MM.1S (cell line): ENCODE data around the gene CTSL.

Experiments
- DNase-seq: peaks from one replicate; pipeline ENCODE4 v3.0.0-alpha.2; 2015
- H2AFZ ChIP-seq: fragments of 300-600 bp; sonication (generic); 2 replicates; pipeline ENCODE4 v1.6.0; 2016; ENCODE audit warnings: antibody characterized with exemption, low read length
- H3F3A ChIP-seq: fragments of 300-600 bp; sonication (generic); 2 replicates; pipeline ENCODE4 v1.6.1; 2016; ENCODE audit warnings: mild to moderate bottlenecking, antibody characterized with exemption, low read length, moderate library complexity, mixed read lengths; ENCODE audit not compliant: insufficient read depth
- H3K27ac ChIP-seq: fragments of 300-600 bp; sonication (generic); 2 replicates; pipeline ENCODE4 v1.5.1; 2016; ENCODE audit warnings: mild to moderate bottlenecking, low read length
- H3K27me3 ChIP-seq: fragments of 300-600 bp; sonication (generic); replicated peaks from 2 replicates; pipeline ENCODE4 v1.6.0; 2016; ENCODE audit warnings: low read length; ENCODE audit not compliant: insufficient read depth
- H3K36me3 ChIP-seq: fragments of 300-600 bp; sonication (generic); replicated peaks from 2 replicates; pipeline ENCODE4 v1.6.1; 2016; ENCODE audit warnings: mild to moderate bottlenecking, low read length, mixed read lengths; ENCODE audit not compliant: insufficient read depth
- H3K4me1 ChIP-seq: fragments of 300-600 bp; sonication (generic); 2 replicates; pipeline ENCODE4 v1.6.1; 2016; ENCODE audit warnings: low read length, mixed read lengths
- H3K4me2 ChIP-seq: fragments of 300-600 bp; sonication (generic); 2 replicates; pipeline ENCODE4 v1.6.0; 2016; ENCODE audit warnings: low read depth, low read length
- H3K4me3 ChIP-seq: fragments of 300-600 bp; sonication (generic); 2 replicates; pipeline ENCODE4 v1.5.1; 2016; ENCODE audit warnings: low read length, mixed read lengths
- H3K79me2 ChIP-seq: fragments of 300-600 bp; sonication (generic); 2 replicates; pipeline ENCODE4 v1.6.1; 2016; ENCODE audit warnings: mixed run types, low read length, mixed read lengths
- H3K9ac ChIP-seq: fragments of 300-600 bp; sonication (generic); 2 replicates; pipeline ENCODE4 v1.6.1; 2016; ENCODE audit warnings: low read length, mixed read lengths
- H3K9me2 ChIP-seq: fragments of 300-600 bp; sonication (generic); replicated peaks from 2 replicates; pipeline ENCODE4 v1.6.1; 2016; ENCODE audit warnings: mild to moderate bottlenecking, low read length, mixed read lengths; ENCODE audit not compliant: insufficient read depth
- H3K9me3 ChIP-seq: fragments of 300-600 bp; sonication (generic); replicated peaks from 2 replicates; pipeline ENCODE4 v1.6.1; 2016; ENCODE audit warnings: mild to moderate bottlenecking, low read length, mixed read lengths; ENCODE audit not compliant: insufficient read depth
- H4K20me1 ChIP-seq: fragments of 300-600 bp; sonication (generic); 2 replicates; pipeline ENCODE4 v1.6.1; 2016; ENCODE audit warnings: mild to moderate bottlenecking, low read length, moderate library complexity, mixed read lengths; ENCODE audit not compliant: insufficient read depth
- CTCF ChIP-seq: fragments of 300-600 bp; sonication (generic); IDR thresholded peaks from 2 replicates; pipeline ENCODE4 v1.5.1; 2016; ENCODE audit warnings: antibody characterized with exemption, low read length, mixed read lengths
- EZH2 ChIP-seq: fragments of 300-600 bp; sonication (generic); optimal IDR thresholded peaks from 2 replicates; pipeline ENCODE3; 2017; ENCODE audit warnings: low read depth, mild to moderate bottlenecking, antibody characterized with exemption, low read length, mixed read lengths
- EZH2phosphoT487 ChIP-seq: fragments of 300-600 bp; sonication (generic); IDR thresholded peaks from 2 replicates; pipeline ENCODE4 v1.6.1; 2018; ENCODE audit warnings: antibody characterized with exemption, low read length

Gene CTSL

GRCh38 chr9:87760529-87760928 is 34.6 kb downstream of the CTSL start:
- no peak for TF ChIP-seq EZH2
- no peak for TF ChIP-seq EZH2phosphoT487
- no peak for TF ChIP-seq CTCF
- no peaks in the 10 kb centered on the region for H3K79me2 ChIP-seq
- no peak overlapping the region for H3K27ac ChIP-seq
- H3K4me2 ChIP-seq = no peak overlapping the region
- H3K4me3 ChIP-seq = no peak overlapping the region
- H2AFZ ChIP-seq = no peak overlapping the region
- H3K9me2 ChIP-seq = no peaks in the 10 kb centered on the region
- DNase-seq = no peak
- H3K36me3 ChIP-seq = no peaks in the 10 kb centered on the region
- no peak overlapping the region for H3K9ac ChIP-seq
- H3F3A ChIP-seq = no peaks in the 10 kb centered on the region
- H3K27me3 ChIP-seq = no peaks in the 10 kb centered on the region
- H4K20me1 ChIP-seq = no peaks in the 10 kb centered on the region
- H3K4me1 ChIP-seq = no peaks in the 10 kb centered on the region
- no peaks in the 10 kb centered on the region for H3K9me3 ChIP-seq

- no peak for DNase-seq
- no peak overlapping the region for H3K4me3 ChIP-seq
Observed at GRCh38 chr9:87763286-87763685, 37.4 kb downstream of the CTSL start.

GRCh38 chr9:87765521-87765920 is 39.6 kb downstream of the CTSL start:
- no peaks in the 10 kb centered on the region for H3F3A ChIP-seq
- no peaks in the 10 kb centered on the region for H3K79me2 ChIP-seq
- no peak overlapping the region for H2AFZ ChIP-seq
- no peak overlapping the region for H3K27ac ChIP-seq
- no peaks in the 10 kb centered on the region for H3K27me3 ChIP-seq
- H3K9me2 ChIP-seq = no peaks in the 10 kb centered on the region
- H3K4me1 ChIP-seq = no peaks in the 10 kb centered on the region
- H3K4me2 ChIP-seq = no peak overlapping the region
- DNase-seq = no peak
- H3K36me3 ChIP-seq = no peaks in the 10 kb centered on the region
- H4K20me1 ChIP-seq = no peaks in the 10 kb centered on the region
- H3K4me3 ChIP-seq = no peak overlapping the region
- H3K9me3 ChIP-seq = no peaks in the 10 kb centered on the region
- TF ChIP-seq EZH2phosphoT487 (no peak), CTCF (no peak), EZH2 (no peak)
- H3K9ac ChIP-seq = no peak overlapping the region

More at GRCh38 chr9:87763286-87763685, 37.4 kb downstream of the CTSL start:
- Histone ChIP-seq H4K20me1 (no peaks in the 10 kb centered on the region), H3K4me1 (no peaks in the 10 kb centered on the region), H3K27ac (no peak overlapping the region), H3K9me3 (no peaks in the 10 kb centered on the region), H2AFZ (no peak overlapping the region), H3K36me3 (no peaks in the 10 kb centered on the region), H3K79me2 (no peaks in the 10 kb centered on the region), H3K9me2 (no peaks in the 10 kb centered on the region), H3K27me3 (no peaks in the 10 kb centered on the region), H3K4me2 (no peak overlapping the region), H3F3A (no peaks in the 10 kb centered on the region), H3K9ac (no peak overlapping the region)
- TF ChIP-seq CTCF = no peak
- no peak for TF ChIP-seq EZH2phosphoT487
- no peak for TF ChIP-seq EZH2
